Activated CD4-positive, alpha-beta memory T cell treated with anti-CD3 and anti-CD28 coated beads, Interleukin-2, amount 10 ng/mL, durations not matched to agents 7 days and 5 days (primary cell): ENCODE measurements around the gene FOXC1. TPM values are rescaled to one million over a fixed set of nuclear protein-coding genes. Genes with fewer than 3 reads are reported as not detected.

ENCODE experiments used
- CTCF ChIA-PET: fragments of 350-600 bp; sonication (Branson Sonifier 250); formaldehyde crosslinking; loops from one replicate; lab custom pipeline; 2021; ENCODE audit warnings: antibody characterized with exemption, inconsistent platforms; lab: Charles Lee
- POLR2A ChIA-PET: fragments of 350-600 bp; sonication (Branson Sonifier 250); formaldehyde crosslinking; loops from one replicate; lab custom pipeline; 2021; ENCODE audit warnings: antibody characterized with exemption; lab: Charles Lee
- DNase-seq: peaks from one replicate; pipeline ENCODE4 v3.0.0-alpha.2; 2020
- H3K27ac Mint-ChIP-seq: one replicate; pipeline ENCODE4 v1.8.0; 2021; ENCODE audit warnings: mild to moderate bottlenecking, mixed read lengths
- H3K27me3 Mint-ChIP-seq: one replicate; pipeline ENCODE4 v1.8.0; 2021; ENCODE audit warnings: mixed read lengths
- H3K36me3 Mint-ChIP-seq: one replicate; pipeline ENCODE4 v1.8.0; 2021; ENCODE audit warnings: low read depth, mixed read lengths
- H3K4me1 Mint-ChIP-seq: one replicate; pipeline ENCODE4 v1.8.0; 2021; ENCODE audit warnings: mixed read lengths
- H3K4me3 Mint-ChIP-seq: one replicate; pipeline ENCODE4 v1.8.0; 2021; ENCODE audit warnings: mild to moderate bottlenecking, mixed read lengths
- H3K9me3 Mint-ChIP-seq: one replicate; pipeline ENCODE4 v1.8.0; 2021; ENCODE audit warnings: mixed read lengths
- total RNA-seq, 2 experiments: library from RNA; stranded (reverse); gene quantifications; one replicate each; pipeline ENCODE4 v1.2.3, GENCODE V29; 2021

The FOXC1 gene
- total RNA-seq, 2 experiments from 2014 or later = 0.08 TPM; not detected in 1

GRCh38 chr6:1576711-1577110 lies 33.0 kb upstream of the FOXC1 start:
- Mint-ChIP-seq H3K27ac (no peak overlapping the region), H3K4me3 (no peak overlapping the region), H3K9me3 (no peaks in the 10 kb centered on the region), H3K27me3 (peaks cover 17% of the 10 kb centered on the region), H3K4me1 (no peaks in the 10 kb centered on the region), H3K36me3 (no peaks in the 10 kb centered on the region)
- ChIA-PET CTCF (interaction anchor here (1.2 kb wide), 1 partner anchor 53 kb away, joined by 3 read pairs; no protein-coding TSS in a partner anchor), POLR2A (no interaction called here)
- DNase-seq = no peak

- no peaks in the 10 kb centered on the region for H3K9me3 Mint-ChIP-seq
- DNase-seq = no peak
- no peak overlapping the region for H3K27ac Mint-ChIP-seq
- CTCF ChIA-PET = interaction anchor here (1.1 to 1.2 kb wide), 2 partner anchors 20 to 53 kb away, joined by 3 read pairs; no protein-coding TSS in a partner anchor
- peaks cover 13% of the 10 kb centered on the region for H3K27me3 Mint-ChIP-seq
- H3K4me3 Mint-ChIP-seq = no peak overlapping the region
- H3K36me3 Mint-ChIP-seq = no peaks in the 10 kb centered on the region
- H3K4me1 Mint-ChIP-seq = no peaks in the 10 kb centered on the region
- POLR2A ChIA-PET = no interaction called here
Observed at GRCh38 chr6:1577146-1577680, 32.5 kb upstream of the FOXC1 start.

- no peaks in the 10 kb centered on the region for H3K9me3 Mint-ChIP-seq
- no peaks in the 10 kb centered on the region for H3K36me3 Mint-ChIP-seq
- H3K27me3 Mint-ChIP-seq = peaks cover 11% of the 10 kb centered on the region
- DNase-seq = no peak
- H3K27ac Mint-ChIP-seq = no peak overlapping the region
- ChIA-PET CTCF (interaction anchor here (1.1 to 1.2 kb wide), 2 partner anchors 19 to 54 kb away, joined by 3 read pairs; no protein-coding TSS in a partner anchor), POLR2A (no interaction called here)
- H3K4me3 Mint-ChIP-seq = no peak overlapping the region
- no peaks in the 10 kb centered on the region for H3K4me1 Mint-ChIP-seq
Observed at GRCh38 chr6:1577896-1578745, 31.6 kb upstream of the FOXC1 start.

- Mint-ChIP-seq H3K9me3 (no peaks in the 10 kb centered on the region), H3K4me1 (no peaks in the 10 kb centered on the region), H3K4me3 (no peak overlapping the region), H3K27ac (no peak overlapping the region), H3K36me3 (no peaks in the 10 kb centered on the region), H3K27me3 (peaks cover 7% of the 10 kb centered on the region)
- DNase-seq = no peak
- ChIA-PET CTCF (interaction anchor here (0.8 kb wide), 1 partner anchor 17 kb away, joined by 3 read pairs; no protein-coding TSS in a partner anchor), POLR2A (no interaction called here)
Observed at GRCh38 chr6:1579096-1579495, 30.6 kb upstream of the FOXC1 start.

- POLR2A ChIA-PET = no interaction called here
- Mint-ChIP-seq H3K27ac (no peak overlapping the region), H3K27me3 (peaks cover 7% of the 10 kb centered on the region), H3K4me1 (no peaks in the 10 kb centered on the region), H3K4me3 (no peak overlapping the region), H3K9me3 (no peaks in the 10 kb centered on the region), H3K36me3 (no peaks in the 10 kb centered on the region)
- DNase-seq = no peak
- CTCF ChIA-PET = interaction anchor here (0.6 kb wide), 1 partner anchor 799 kb away, joined by 3 read pairs; no protein-coding TSS in a partner anchor
Observed at GRCh38 chr6:1580109-1580508, 29.6 kb upstream of the FOXC1 start.

- CTCF ChIA-PET = interaction anchor here (1.0 kb wide), 1 partner anchor 16 kb away, joined by 3 read pairs; no protein-coding TSS in a partner anchor
- no peaks in the 10 kb centered on the region for H3K9me3 Mint-ChIP-seq
- peaks cover 7% of the 10 kb centered on the region for H3K27me3 Mint-ChIP-seq
- H3K4me3 Mint-ChIP-seq = no peak overlapping the region
- POLR2A ChIA-PET = no interaction called here
- H3K27ac Mint-ChIP-seq = no peak overlapping the region
- H3K36me3 Mint-ChIP-seq = no peaks in the 10 kb centered on the region
- no peak for DNase-seq
- H3K4me1 Mint-ChIP-seq = no peaks in the 10 kb centered on the region
Observed at GRCh38 chr6:1580585-1580984, 29.1 kb upstream of the FOXC1 start.

GRCh38 chr6:1581120-1581991 lies 28.4 kb upstream of the FOXC1 start:
- H3K27me3 Mint-ChIP-seq = peaks cover 9% of the 10 kb centered on the region
- ChIA-PET POLR2A (no interaction called here), CTCF (interaction anchor here (1.0 to 1.5 kb wide), 2 partner anchors 15 to 29 kb away, joined by 3 read pairs; no protein-coding TSS in a partner anchor)

GRCh38 chr6:1584146-1584545 lies 25.6 kb upstream of the FOXC1 start:
- CTCF ChIA-PET = no interaction called here
- no peaks in the 10 kb centered on the region for H3K36me3 Mint-ChIP-seq
- H3K4me1 Mint-ChIP-seq = no peaks in the 10 kb centered on the region
- no peak for DNase-seq
- no peak overlapping the region for H3K27ac Mint-ChIP-seq
- H3K9me3 Mint-ChIP-seq = no peaks in the 10 kb centered on the region
- peaks cover 14% of the 10 kb centered on the region for H3K27me3 Mint-ChIP-seq
- H3K4me3 Mint-ChIP-seq = no peak overlapping the region
- POLR2A ChIA-PET = no interaction called here

More at GRCh38 chr6:1581120-1581991, 28.4 kb upstream of the FOXC1 start:
- Mint-ChIP-seq H3K27ac (no peak overlapping the region), H3K9me3 (no peaks in the 10 kb centered on the region), H3K4me3 (no peak overlapping the region), H3K36me3 (no peaks in the 10 kb centered on the region), H3K4me1 (no peaks in the 10 kb centered on the region)
- DNase-seq = no peak

GRCh38 chr6:1584996-1585668 lies 24.6 kb upstream of the FOXC1 start:
- DNase-seq = no peak
- Mint-ChIP-seq H3K9me3 (no peaks in the 10 kb centered on the region), H3K27ac (no peak overlapping the region), H3K27me3 (peaks cover 20% of the 10 kb centered on the region), H3K36me3 (no peaks in the 10 kb centered on the region), H3K4me3 (no peak overlapping the region), H3K4me1 (no peaks in the 10 kb centered on the region)
- POLR2A ChIA-PET = no interaction called here
- CTCF ChIA-PET = interaction anchor here (1.4 kb wide), 1 partner anchor 62 kb away, joined by 3 read pairs; no protein-coding TSS in a partner anchor

- CTCF ChIA-PET = interaction anchor here (1.4 kb wide), 1 partner anchor 62 kb away, joined by 3 read pairs; no protein-coding TSS in a partner anchor
- POLR2A ChIA-PET = no interaction called here
- H3K4me1 Mint-ChIP-seq = no peaks in the 10 kb centered on the region
- H3K36me3 Mint-ChIP-seq = no peaks in the 10 kb centered on the region
- no peak for DNase-seq
- no peaks in the 10 kb centered on the region for H3K9me3 Mint-ChIP-seq
- no peak overlapping the region for H3K27ac Mint-ChIP-seq
- H3K4me3 Mint-ChIP-seq = no peak overlapping the region
- peaks cover 20% of the 10 kb centered on the region for H3K27me3 Mint-ChIP-seq
Observed at GRCh38 chr6:1585669-1586049, 24.1 kb upstream of the FOXC1 start.

GRCh38 chr6:1586256-1586655 lies 23.5 kb upstream of the FOXC1 start:
- CTCF ChIA-PET = interaction anchor here (1.4 kb wide), 1 partner anchor 63 kb away, joined by 3 read pairs; no protein-coding TSS in a partner anchor
- DNase-seq = no peak
- POLR2A ChIA-PET = no interaction called here
- no peak overlapping the region for H3K4me3 Mint-ChIP-seq
- H3K27me3 Mint-ChIP-seq = peaks cover 20% of the 10 kb centered on the region
- no peaks in the 10 kb centered on the region for H3K36me3 Mint-ChIP-seq
- H3K27ac Mint-ChIP-seq = no peak overlapping the region
- H3K4me1 Mint-ChIP-seq = no peaks in the 10 kb centered on the region
- H3K9me3 Mint-ChIP-seq = no peaks in the 10 kb centered on the region

GRCh38 chr6:1586861-1587450 lies 22.8 kb upstream of the FOXC1 start:
- DNase-seq = no peak
- ChIA-PET POLR2A (no interaction called here), CTCF (no interaction called here)
- no peak overlapping the region for H3K4me3 Mint-ChIP-seq
- H3K4me1 Mint-ChIP-seq = no peaks in the 10 kb centered on the region
- no peaks in the 10 kb centered on the region for H3K36me3 Mint-ChIP-seq
- H3K27ac Mint-ChIP-seq = no peak overlapping the region
- H3K27me3 Mint-ChIP-seq = peaks cover 22% of the 10 kb centered on the region
- H3K9me3 Mint-ChIP-seq = no peaks in the 10 kb centered on the region
